ENCODE results near the gene DHX16. TPM values are rescaled to one million over a fixed set of nuclear protein-coding genes. Genes with fewer than 3 reads are reported as not detected.
A peak's percentile ranks its signal among the peaks of the same experiment; 100 is the strongest.

The DHX16 gene
- total RNA-seq, 1 donor from 2014 or later: 17.6 TPM

DNA sequence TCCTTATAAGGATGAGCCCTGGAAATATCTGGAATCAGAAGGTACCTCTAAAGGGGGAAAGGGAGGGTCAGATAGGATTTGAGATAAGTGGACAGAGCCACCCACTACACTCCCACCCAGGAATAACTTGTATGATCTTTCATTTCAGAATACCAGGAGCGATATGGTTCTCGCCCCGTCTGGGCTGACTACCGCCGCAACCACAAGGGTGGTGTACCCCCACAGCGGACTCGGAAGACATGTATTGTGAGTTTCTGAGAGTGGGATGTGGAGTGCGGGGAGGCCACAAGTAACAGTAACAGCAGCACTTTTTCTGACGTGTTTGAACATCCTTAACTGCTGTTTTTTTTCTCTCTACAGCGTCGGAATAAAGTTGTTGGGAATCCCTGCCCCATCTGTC is 53.2 kb downstream of the DHX16 start:
- H3K36me3 Mint-ChIP-seq: peaks cover 27% of the 10 kb centered on the region
- H3K9me3 ChIP-seq (ENCODE audit: low read depth): no peaks in the 10 kb centered on the region
- peaks cover 21% of the 10 kb centered on the region for H3K4me1 Mint-ChIP-seq
- no peak for DNase-seq (ENCODE audit: low spot score)
- H3K4me1 ChIP-seq: peaks cover under 1% of the 10 kb centered on the region
- no peak overlapping the region for H3K9ac ChIP-seq
- H3K4me2 ChIP-seq: no peak overlapping the region
- H3K27me3 Mint-ChIP-seq (ENCODE audit: insufficient read depth, low read depth): peaks cover 24% of the 10 kb centered on the region
- H3K27me3 ChIP-seq: no peaks in the 10 kb centered on the region
- H2AFZ ChIP-seq (replicated peaks): no peak overlapping the region
- H3F3A ChIP-seq (ENCODE audit: low read depth): peaks cover 23% of the 10 kb centered on the region
- peaks cover 9% of the 10 kb centered on the region for H4K20me1 ChIP-seq (ENCODE audit: low read depth)
- no peak overlapping the region for H3K27ac Mint-ChIP-seq
- no peak overlapping the region for H3K4me3 ChIP-seq
- H3K4me3 Mint-ChIP-seq: peak overlapping the region; percentile 96
- peaks cover 45% of the 10 kb centered on the region for H3K79me2 ChIP-seq (ENCODE audit: low read depth)
- peaks cover 5% of the 10 kb centered on the region for H3K36me3 ChIP-seq
- TF ChIP-seq, protein P1, sequence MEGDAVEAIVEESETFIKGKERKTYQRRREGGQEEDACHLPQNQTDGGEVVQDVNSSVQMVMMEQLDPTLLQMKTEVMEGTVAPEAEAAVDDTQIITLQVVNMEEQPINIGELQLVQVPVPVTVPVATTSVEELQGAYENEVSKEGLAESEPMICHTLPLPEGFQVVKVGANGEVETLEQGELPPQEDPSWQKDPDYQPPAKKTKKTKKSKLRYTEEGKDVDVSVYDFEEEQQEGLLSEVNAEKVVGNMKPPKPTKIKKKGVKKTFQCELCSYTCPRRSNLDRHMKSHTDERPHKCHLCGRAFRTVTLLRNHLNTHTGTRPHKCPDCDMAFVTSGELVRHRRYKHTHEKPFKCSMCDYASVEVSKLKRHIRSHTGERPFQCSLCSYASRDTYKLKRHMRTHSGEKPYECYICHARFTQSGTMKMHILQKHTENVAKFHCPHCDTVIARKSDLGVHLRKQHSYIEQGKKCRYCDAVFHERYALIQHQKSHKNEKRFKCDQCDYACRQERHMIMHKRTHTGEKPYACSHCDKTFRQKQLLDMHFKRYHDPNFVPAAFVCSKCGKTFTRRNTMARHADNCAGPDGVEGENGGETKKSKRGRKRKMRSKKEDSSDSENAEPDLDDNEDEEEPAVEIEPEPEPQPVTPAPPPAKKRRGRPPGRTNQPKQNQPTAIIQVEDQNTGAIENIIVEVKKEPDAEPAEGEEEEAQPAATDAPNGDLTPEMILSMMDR (IDR thresholded peaks at IDR 0.05): no peak
- TF ChIP-seq EZH2phosphoT487 (IDR thresholded peaks at IDR 0.05) (no peak), EZH2 (IDR thresholded peaks at IDR 0.05) (no peak)
- no peak overlapping the region for H3K27ac ChIP-seq
- peaks cover 7% of the 10 kb centered on the region for H3K9me3 Mint-ChIP-seq

DNA sequence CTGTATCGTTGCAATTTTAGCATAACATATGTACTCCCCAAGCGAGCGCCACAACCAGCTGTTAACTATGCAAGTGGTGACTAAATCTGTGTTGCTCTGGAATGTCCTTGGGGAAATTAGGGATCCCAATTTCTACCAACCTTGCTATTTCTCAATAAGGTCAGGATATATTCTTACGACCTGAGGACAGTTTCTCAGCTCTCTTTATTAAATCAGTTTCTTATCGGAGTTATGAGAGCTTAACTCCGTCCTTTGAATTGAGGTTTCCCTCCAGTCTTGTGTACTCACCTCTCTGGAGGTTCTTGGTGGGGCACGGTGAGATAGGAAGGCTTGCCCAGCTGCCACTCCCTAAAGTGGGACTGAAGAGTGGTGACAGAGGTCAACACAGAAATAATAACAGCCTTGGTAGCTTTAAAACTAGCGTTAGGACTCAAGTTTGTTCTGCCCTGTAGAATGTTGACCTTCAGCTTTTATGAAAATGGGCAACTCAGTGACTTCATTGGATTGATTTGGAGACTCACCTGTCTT is 54.5 kb downstream of the DHX16 start:
- peak overlapping the region; percentile 85 for H3K4me3 ChIP-seq
- H3K36me3 Mint-ChIP-seq: peaks cover 29% of the 10 kb centered on the region
- H4K20me1 ChIP-seq (ENCODE audit: low read depth): peaks cover 21% of the 10 kb centered on the region
- H3K9me3 ChIP-seq (ENCODE audit: low read depth): no peaks in the 10 kb centered on the region
- DNase-seq (ENCODE audit: low spot score): no peak
- H3K36me3 ChIP-seq: peaks cover 10% of the 10 kb centered on the region
- H3K27ac Mint-ChIP-seq: peak overlapping the region; percentile 91
- H2AFZ ChIP-seq (replicated peaks): no peak overlapping the region
- peaks cover 35% of the 10 kb centered on the region for H3F3A ChIP-seq (ENCODE audit: low read depth)
- H3K9me3 Mint-ChIP-seq: peaks cover 7% of the 10 kb centered on the region
- H3K27me3 ChIP-seq: no peaks in the 10 kb centered on the region
- peaks cover 13% of the 10 kb centered on the region for H3K4me1 ChIP-seq
- H3K4me3 Mint-ChIP-seq: peak overlapping the region; percentile 96
- peaks cover 31% of the 10 kb centered on the region for H3K4me1 Mint-ChIP-seq
- H3K79me2 ChIP-seq (ENCODE audit: low read depth): peaks cover 57% of the 10 kb centered on the region
- H3K27me3 Mint-ChIP-seq (ENCODE audit: insufficient read depth, low read depth): peaks cover 24% of the 10 kb centered on the region
- no peak overlapping the region for H3K27ac ChIP-seq
- peak overlapping the region; percentile 78 for H3K9ac ChIP-seq
- TF ChIP-seq, protein P1 (IDR thresholded peaks at IDR 0.05): no peak
- TF ChIP-seq EZH2 (IDR thresholded peaks at IDR 0.05): no peak
- TF ChIP-seq EZH2phosphoT487 (IDR thresholded peaks at IDR 0.05): no peak
- peak overlapping the region; percentile 98 for H3K4me2 ChIP-seq

DNA sequence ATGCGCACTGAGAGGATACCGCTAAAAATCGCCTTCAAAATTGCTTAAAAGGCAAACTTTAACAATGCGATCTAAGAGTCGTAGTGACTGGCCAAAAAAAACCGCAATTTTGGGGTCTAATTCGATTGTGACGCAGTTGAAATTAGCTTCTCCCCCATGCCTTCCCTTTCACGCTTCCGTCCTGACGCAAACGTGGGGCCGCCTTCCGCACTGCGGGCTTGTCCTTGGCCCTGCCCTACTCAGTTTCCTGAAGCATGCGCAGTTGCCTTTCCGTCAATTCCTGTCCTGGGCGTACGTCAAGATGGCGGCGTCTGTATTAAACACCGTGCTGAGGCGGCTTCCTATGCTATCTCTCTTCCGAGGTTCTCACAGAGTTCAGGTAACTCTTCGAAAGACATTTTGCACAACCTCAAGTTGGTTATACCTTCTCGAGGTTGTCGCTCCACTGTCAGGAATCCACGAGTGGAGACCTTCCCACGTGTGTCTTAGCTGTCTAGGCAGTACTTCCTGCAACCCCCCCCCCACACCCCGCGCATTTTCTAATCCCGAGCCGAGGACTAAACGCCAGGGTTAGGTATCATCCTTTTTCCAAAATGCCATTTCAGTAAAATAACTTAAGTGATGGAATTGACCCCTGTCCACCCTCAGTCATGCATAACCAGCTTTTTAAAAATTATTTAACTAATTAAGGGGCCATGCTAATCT is 55.1 kb downstream of the DHX16 start, which contains the start of gene MRPS18B:
Gene MRPS18B, plus strand, starts transcription at position 276 of the 705 bp plus-strand sequence. Its CDS starts 26 bp downstream, at position 302.
- Mint-ChIP-seq H3K27ac (peak within 1 kb of the TSS; percentile 98), H3K27me3 (ENCODE audit: insufficient read depth, low read depth) (peaks cover 25% of the 10 kb centered on the region), H3K9me3 (peaks cover 7% of the 10 kb centered on the region), H3K4me1 (peaks cover 37% of the 10 kb centered on the region), H3K36me3 (peaks cover 29% of the 10 kb centered on the region), H3K4me3 (peak within 1 kb of the TSS; percentile 96)
- peak within 1 kb of the TSS; percentile 100 for H3K27ac ChIP-seq
- peaks cover 41% of the 10 kb centered on the region for H3F3A ChIP-seq (ENCODE audit: low read depth)
- no peaks in the 10 kb centered on the region for H3K27me3 ChIP-seq
- peaks cover 19% of the 10 kb centered on the region for H3K4me1 ChIP-seq
- TF ChIP-seq, protein P1 (IDR thresholded peaks at IDR 0.05): no peak
- no peak for TF ChIP-seq EZH2 (IDR thresholded peaks at IDR 0.05)
- no peak for TF ChIP-seq EZH2phosphoT487 (IDR thresholded peaks at IDR 0.05)
- peak; percentile 97 for DNase-seq (ENCODE audit: low spot score)
- H3K4me3 ChIP-seq: peak within 1 kb of the TSS; percentile 85
- peak within 1 kb of the TSS; percentile 92 for H2AFZ ChIP-seq (replicated peaks)
- peak within 1 kb of the TSS; percentile 99 for H3K9ac ChIP-seq
- peak within 1 kb of the TSS; percentile 98 for H3K4me2 ChIP-seq
- peaks cover 10% of the 10 kb centered on the region for H3K36me3 ChIP-seq
- H4K20me1 ChIP-seq (ENCODE audit: low read depth): peaks cover 27% of the 10 kb centered on the region
- peaks cover 63% of the 10 kb centered on the region for H3K79me2 ChIP-seq (ENCODE audit: low read depth)
- H3K9me3 ChIP-seq (ENCODE audit: low read depth): no peaks in the 10 kb centered on the region

All from neural progenitor cell (in vitro differentiated cells).